HG02870 (cell line): ENCODE data around the gene TRA2A.
"Not testable (repeated sequence)": the region's sequence is repeated elsewhere in the genome, so short reads cannot be mapped to it uniquely, and the experiment has no call there.

Source experiments
- ATAC-seq: cut with Tn5 transposase; IDR thresholded peaks from one replicate; pipeline ENCODE4 v1.9.1; 2021; ENCODE audit warnings: mild to moderate bottlenecking, moderate library complexity; ENCODE audit not compliant: unreplicated experiment

TRA2A gene

GRCh38 chr7:23513746-23514145 is 18.0 kb downstream of the TRA2A start:
- not testable (repeated sequence) for ATAC-seq

GRCh38 chr7:23494009-23494408 is 37.8 kb downstream of the TRA2A start:
- no peak for ATAC-seq

GRCh38 chr7:23491502-23491901 is 40.3 kb downstream of the TRA2A start:
- ATAC-seq: no peak

GRCh38 chr7:23490357-23491135 is 41.2 kb downstream of the TRA2A start:
- peak; percentile 65 for ATAC-seq

- not testable (repeated sequence) for ATAC-seq
These were observed 43.1 kb downstream of the TRA2A start for GRCh38 chr7:23488714-23489113.

- ATAC-seq: no peak
These were observed 44.1 kb downstream of the TRA2A start for GRCh38 chr7:23487670-23488069.

GRCh38 chr7:23486002-23486773 is 45.6 kb downstream of the TRA2A start:
- ATAC-seq: no peak

- no peak for ATAC-seq
These were observed 49.1 kb downstream of the TRA2A start for GRCh38 chr7:23482686-23483085.

- ATAC-seq: no peak
These were observed 53.6 kb downstream of the TRA2A start for GRCh38 chr7:23477962-23478866.

- no peak for ATAC-seq
These were observed 54.7 kb downstream of the TRA2A start for GRCh38 chr7:23477157-23477499.

GRCh38 chr7:23476286-23477156 is 55.3 kb downstream of the TRA2A start:
- no peak for ATAC-seq

GRCh38 chr7:23475576-23475839 is 56.3 kb downstream of the TRA2A start:
- ATAC-seq: no peak

GRCh38 chr7:23474829-23475575 is 56.8 kb downstream of the TRA2A start:
- ATAC-seq: no peak

GRCh38 chr7:23474094-23474828 is 57.5 kb downstream of the TRA2A start:
- peak; percentile 68 for ATAC-seq

GRCh38 chr7:23473844-23474093 is 58.0 kb downstream of the TRA2A start:
- ATAC-seq: no peak

GRCh38 chr7:23472956-23473843 is 58.6 kb downstream of the TRA2A start:
- no peak for ATAC-seq

- ATAC-seq: no peak
These were observed 59.2 kb downstream of the TRA2A start for GRCh38 chr7:23472556-23472955.

- ATAC-seq: no peak
These were observed 59.7 kb downstream of the TRA2A start for GRCh38 chr7:23472046-23472445.
